A549 (cell line): ENCODE measurements around the gene GCK. TPM values are rescaled to one million over a fixed set of nuclear protein-coding genes. Genes with fewer than 3 reads are reported as not detected.

ENCODE experiments used
- ATAC-seq, 2 experiments: fragments of 200-7000 bp in 1 of 2; fragments of >200 bp in 1 of 2; cut with Nextera tagmentation in 1 of 2; cut with Tn5 transposase in 1 of 2; 3 replicates each; pipeline versions ENCODE4 v1.8.0 to v1.9.1; 2018 to 2020; ENCODE audit warnings: mild to moderate bottlenecking in 1 of 2, moderate library complexity in 1 of 2
- CTCF ChIA-PET: fragments of 300-600 bp; sonication (Branson Sonifier 250); formaldehyde crosslinking; extraction: SDS; loops from one replicate; lab custom pipeline; 2021; ENCODE audit warnings: antibody characterized with exemption, inconsistent platforms; lab: Yijun Ruan, JAX
- POLR2A ChIA-PET: fragments of 350-600 bp; formaldehyde crosslinking; extraction: SDS; loops from one replicate; lab custom pipeline; 2021; ENCODE audit warnings: antibody characterized with exemption, inconsistent platforms; lab: Yijun Ruan, JAX
- DNase-seq, 2 experiments: peaks; one replicate each; pipeline versions ENCODE4 v3.0.0 to v3.0.0-alpha.2; 2011 to 2016; ENCODE audit warnings: low read depth in 1 of 2, low spot score in 1 of 2
- FAIRE-seq: peaks from 2 replicates; lab custom pipeline; 2011; peaks lifted over from hg19 to GRCh38; lab: Jason Lieb, UNC
- H3K27ac ChIP-seq, 2 experiments: fragments of >200 bp; sonication (Bioruptor Twin); formaldehyde crosslinking; 3 replicates each; pipeline ENCODE4 v1.5.1; 2016 to 2017
- H3K4me1 ChIP-seq: fragments of >200 bp; sonication (Bioruptor Twin); formaldehyde crosslinking; 3 replicates; pipeline ENCODE4 v1.6.1; 2016
- H3K4me2 ChIP-seq: fragments of >200 bp; sonication (Bioruptor Twin); formaldehyde crosslinking; 3 replicates; pipeline ENCODE4 v1.6.1; 2016
- H3K4me3 ChIP-seq: fragments of >200 bp; sonication (Bioruptor Twin); formaldehyde crosslinking; 3 replicates; pipeline ENCODE4 v1.5.1; 2016
- H3K9me3 ChIP-seq: fragments of >200 bp; sonication (Bioruptor Twin); formaldehyde crosslinking; 3 replicates; pipeline ENCODE4 v1.6.1; 2016
- ATOH8 ChIP-seq: fragments of 250-450 bp; sonication (Bioruptor Pico); IDR thresholded peaks from 2 replicates; pipeline ENCODE4 v1.5.0; 2020; ENCODE audit warnings: low read depth, mild to moderate bottlenecking, moderate library complexity
- CTCF ChIP-seq: fragments of >200 bp; sonication (Bioruptor Twin); formaldehyde crosslinking; IDR thresholded peaks from 3 replicates; pipeline ENCODE4 v1.5.1; 2016
- EP300 ChIP-seq, 2 experiments: fragments of >200 bp; sonication (Bioruptor Twin); formaldehyde crosslinking; IDR thresholded peaks; 2 replicates in 1 of 2; 3 replicates in 1 of 2; pipeline ENCODE4 v1.6.1; 2016 to 2017
- FOSB ChIP-seq: fragments of 250-450 bp; sonication (Bioruptor Pico); IDR thresholded peaks from 2 replicates; pipeline ENCODE4 v1.5.0; 2020; ENCODE audit warnings: mild to moderate bottlenecking, moderate library complexity
- FOSL2 ChIP-seq, 2 experiments: fragments of 450-650 bp in 1 of 2; fragments of >200 bp in 1 of 2; sonication (Bioruptor Twin) in 1 of 2; formaldehyde crosslinking; IDR thresholded peaks; 2 replicates each; pipeline versions ENCODE4 v1.5.0 to v1.6.1; 2016 to 2020; ENCODE audit warnings: mild to moderate bottlenecking in 1 of 2, moderate library complexity in 1 of 2
- FOXS1 ChIP-seq: fragments of 250-450 bp; sonication (Bioruptor Pico); IDR thresholded peaks from 2 replicates; pipeline ENCODE4 v1.5.0; 2020; ENCODE audit warnings: mild to moderate bottlenecking, moderate library complexity
- HDAC2 ChIP-seq: fragments of 200-600 bp; sonication (generic); IDR thresholded peaks from 2 replicates; pipeline ENCODE4 v1.6.1; 2016
- HEYL ChIP-seq: fragments of 250-450 bp; sonication (Bioruptor Pico); IDR thresholded peaks from 2 replicates; pipeline ENCODE4 v1.8.0; 2021; ENCODE audit warnings: mild to moderate bottlenecking, moderate library complexity
- HOXB5 ChIP-seq: fragments of 250-450 bp; sonication (Bioruptor Pico); IDR thresholded peaks from 2 replicates; pipeline ENCODE4 v1.5.0; 2020; ENCODE audit warnings: mild to moderate bottlenecking, moderate library complexity
- JUN ChIP-seq, 2 experiments: fragments of >200 bp; sonication (Bioruptor Twin); formaldehyde crosslinking; IDR thresholded peaks; 2 replicates in 1 of 2; 3 replicates in 1 of 2; pipeline ENCODE4 v1.6.1; 2016 to 2017
- KDM1A ChIP-seq: fragments of 200-600 bp; sonication (generic); IDR thresholded peaks from 2 replicates; pipeline ENCODE4 v1.6.1; 2016; ENCODE audit warnings: low read depth, mild to moderate bottlenecking
- NPAS2 ChIP-seq: fragments of 250-450 bp; sonication (Bioruptor Pico); IDR thresholded peaks from 2 replicates; pipeline ENCODE4 v1.8.0; 2022; ENCODE audit warnings: mild to moderate bottlenecking, moderate library complexity, borderline replicate concordance
- POLR2A ChIP-seq: IDR thresholded peaks from 2 replicates; pipeline ENCODE4 v1.6.1; 2012; ENCODE audit warnings: mild to moderate bottlenecking, low read length
- RARB ChIP-seq: fragments of 250-450 bp; sonication (Bioruptor Pico); IDR thresholded peaks from 2 replicates; pipeline ENCODE4 v1.8.0; 2021; ENCODE audit warnings: mild to moderate bottlenecking, moderate library complexity
- RCOR1 ChIP-seq: fragments of 150-350 bp; IDR thresholded peaks from 2 replicates; pipeline ENCODE4 v1.6.1; 2014; ENCODE audit warnings: antibody characterized with exemption, low read length, low read depth
- RFX5 ChIP-seq: fragments of 450-650 bp; IDR thresholded peaks from 2 replicates; pipeline ENCODE4 v1.7.1; 2014; ENCODE audit warnings: antibody characterized with exemption, mild to moderate bottlenecking, moderate library complexity
- RNF2 ChIP-seq: fragments of 200-600 bp; sonication (generic); IDR thresholded peaks from 2 replicates; pipeline ENCODE4 v1.6.1; 2016; ENCODE audit warnings: low read depth, mild to moderate bottlenecking, antibody characterized with exemption, moderate library complexity, borderline replicate concordance
- SREBF2 ChIP-seq: fragments of 450-650 bp; IDR thresholded peaks from 2 replicates; pipeline ENCODE4 v1.6.1; 2014; ENCODE audit warnings: mild to moderate bottlenecking, moderate library complexity
- TFCP2L1 ChIP-seq: fragments of 250-450 bp; sonication (Bioruptor Pico); IDR thresholded peaks from 2 replicates; pipeline ENCODE4 v1.5.0; 2021; ENCODE audit warnings: mild to moderate bottlenecking
- ZFP36 ChIP-seq: fragments of 450-650 bp; IDR thresholded peaks from 2 replicates; pipeline ENCODE4 v1.6.1; 2014; ENCODE audit warnings: borderline replicate concordance; ENCODE audit not compliant: partially characterized antibody
- ZSCAN20 ChIP-seq: fragments of 250-450 bp; sonication (Bioruptor Pico); IDR thresholded peaks from 2 replicates; pipeline ENCODE4 v1.8.0; 2022; ENCODE audit warnings: mild to moderate bottlenecking, moderate library complexity
- WGBS: methylation state at CpG from one replicate; pipeline ENCODE4 v1.1.6; 2017; ENCODE audit errors: missing lambda C conversion rate; 5-methylcytosine and 5-hydroxymethylcytosine counted together
- polyA plus RNA-seq, 4 experiments: library from polyadenylated mRNA; depleted of rRNA in 3 of 4; stranded (reverse); fragments of >200 nt; fragmentation: RNase III in 1 of 4; extraction: RNeasy Plus Mini Kit Qiagen cat#74134 plus additional on column Dnase treatment in 1 of 4; gene quantifications; 2 replicates in 3 of 4; 3 replicates in 1 of 4; pipeline ENCODE4 v1.2.3, GENCODE V29; 2011 to 2017

The GCK gene
- polyA plus RNA-seq, 2 of the 4 experiments (the other 2 are of a cell fraction) = 0.12 TPM; not detected in 1

- Histone ChIP-seq H3K4me1 (no peaks in the 10 kb centered on the region), H3K27ac (no peak overlapping the region)
- DNase-seq (no peak), ATAC-seq (no peak), FAIRE-seq (no peak)
- CTCF ChIA-PET = interaction anchor here (1.1 kb wide), 1 partner anchor 28 kb away, joined by 3 read pairs; no protein-coding TSS in a partner anchor
- WGBS = 50% methylated on average over 4 of the region's 4 CpGs
- no peak for TF ChIP-seq EP300 (IDR thresholded peaks at IDR 0.05)
- TF ChIP-seq HDAC2 = no peak
- TF ChIP-seq SREBF2 = no peak
- TF ChIP-seq KDM1A = no peak
- TF ChIP-seq ZFP36 = no peak
- TF ChIP-seq, all 56 proteins: peak for 0
- Histone ChIP-seq H3K4me3 (no peak overlapping the region), H3K4me2 (no peak overlapping the region), H3K9me3 (no peaks in the 10 kb centered on the region)
- POLR2A ChIA-PET = no interaction called here
Observed at GRCh38 chr7:44156453-44157010, 32.7 kb downstream of the GCK start.

GRCh38 chr7:44155191-44156185 lies 33.8 kb downstream of the GCK start:
- FAIRE-seq (no peak), ATAC-seq (no peak), DNase-seq (no peak)
- Histone ChIP-seq H3K9me3 (no peaks in the 10 kb centered on the region), H3K27ac (no peak overlapping the region), H3K4me2 (no peak overlapping the region), H3K4me3 (no peak overlapping the region), H3K4me1 (no peaks in the 10 kb centered on the region)
- ChIA-PET CTCF (interaction anchor here (0.8 to 1.1 kb wide), 2 partner anchors 11 to 29 kb away, joined by 3 read pairs; no protein-coding TSS in a partner anchor), POLR2A (no interaction called here)
- TF ChIP-seq FOXS1 (no peak), JUN (IDR thresholded peaks at IDR 0.05) (no peak), TFCP2L1 (CRISPR knock-in tag) (no peak), ZFP36 (no peak), HDAC2 (no peak), CTCF (no peak), RFX5 (no peak), RNF2 (no peak), RARB (CRISPR knock-in tag) (no peak), ATOH8 (no peak), EP300 (IDR thresholded peaks at IDR 0.05) (no peak), HEYL (CRISPR knock-in tag) (no peak), FOSB (no peak), ZSCAN20 (CRISPR knock-in tag) (no peak), RCOR1 (no peak), POLR2A (no peak), NPAS2 (CRISPR knock-in tag) (no peak), HOXB5 (CRISPR knock-in tag) (no peak), FOSL2 (IDR thresholded peaks at IDR 0.05) (no peak), FOSL2 (CRISPR knock-in tag; IDR thresholded peaks at IDR 0.05) (no peak)
- 41% methylated on average over 6 of the region's 8 CpGs for WGBS
